NB4 (cell line): ENCODE data around the gene IFFO2.

Experiments
- DNase-seq: peaks from one replicate; pipeline ENCODE4 v3.0.0; 2010; ENCODE audit warnings: low read depth
- H3K4me3 ChIP-seq: one replicate; pipeline ENCODE4 v1.5.1; 2011; ENCODE audit warnings: mild to moderate bottlenecking, low read depth, low read length, moderate library complexity
- CTCF ChIP-seq: IDR thresholded peaks from one replicate; pipeline ENCODE4 v1.5.1; 2012; ENCODE audit warnings: low read depth, low read length
- MAX ChIP-seq: IDR thresholded peaks from 2 replicates; pipeline ENCODE4 v1.6.1; 2011; ENCODE audit warnings: low read depth, low read length
- MYC ChIP-seq: IDR thresholded peaks from 2 replicates; pipeline ENCODE4 v1.6.1; 2011; ENCODE audit warnings: low read depth, low read length
- POLR2A ChIP-seq: IDR thresholded peaks from 2 replicates; pipeline ENCODE4 v1.6.1; 2011; ENCODE audit warnings: mild to moderate bottlenecking; ENCODE audit not compliant: insufficient read length; ENCODE audit errors: extremely low read depth

The IFFO2 gene

GRCh38 chr1:18881642-18882431 lies 74.6 kb downstream of the IFFO2 start:
- no peak for DNase-seq
- H3K4me3 ChIP-seq = no peak overlapping the region
- TF ChIP-seq MYC (no peak), POLR2A (no peak), CTCF (no peak), MAX (no peak)

GRCh38 chr1:18881164-18881563 lies 75.3 kb downstream of the IFFO2 start:
- DNase-seq = no peak
- no peak for TF ChIP-seq MYC
- TF ChIP-seq POLR2A = no peak
- no peak for TF ChIP-seq MAX
- no peak for TF ChIP-seq CTCF
- H3K4me3 ChIP-seq = no peak overlapping the region

GRCh38 chr1:18880585-18880984 lies 75.9 kb downstream of the IFFO2 start:
- no peak overlapping the region for H3K4me3 ChIP-seq
- no peak for DNase-seq
- TF ChIP-seq CTCF (no peak), MYC (no peak), MAX (no peak), POLR2A (no peak)

- H3K4me3 ChIP-seq = no peak overlapping the region
- no peak for TF ChIP-seq MYC
- TF ChIP-seq MAX = no peak
- no peak for TF ChIP-seq POLR2A
- TF ChIP-seq CTCF = no peak
- DNase-seq = no peak
Measured at GRCh38 chr1:18879791-18880309, 76.6 kb downstream of the IFFO2 start.

- no peak for DNase-seq
- TF ChIP-seq POLR2A (no peak), MYC (no peak), CTCF (no peak), MAX (no peak)
- H3K4me3 ChIP-seq = no peak overlapping the region
Measured at GRCh38 chr1:18879215-18879790, 77.2 kb downstream of the IFFO2 start.
